H1 (cell line): ENCODE measurements around the gene AVP. TPM values are rescaled to one million over a fixed set of nuclear protein-coding genes. Genes with fewer than 3 reads are reported as not detected.

Source experiments
- CTCF ChIA-PET: fragments of 300-600 bp; sonication (Branson Sonifier 250); formaldehyde crosslinking; loops from one replicate; lab custom pipeline; 2021; ENCODE audit not compliant: partially characterized antibody; lab: Charles Lee
- POLR2A ChIA-PET: fragments of 300-600 bp; sonication (Branson Sonifier 250); formaldehyde crosslinking; loops from one replicate; lab custom pipeline; 2021; ENCODE audit warnings: inconsistent platforms; ENCODE audit not compliant: partially characterized antibody; lab: Charles Lee
- DNase-seq, 2 experiments: peaks; one replicate each; pipeline versions ENCODE4 v3.0.0 to v3.0.0-alpha.2; 2010 to 2022; ENCODE audit warnings: low spot score in 2 of 2, low read depth in 1 of 2, mixed read lengths in 1 of 2
- FAIRE-seq: peaks from 2 replicates; lab custom pipeline; 2011; peaks lifted over from hg19 to GRCh38; lab: Jason Lieb, UNC
- H2AFZ ChIP-seq: 2 replicates; pipeline ENCODE4 v1.8.1; 2012; ENCODE audit warnings: low read length, inconsistent platforms
- H2AK5ac ChIP-seq: 2 replicates; pipeline ENCODE4 v1.6.1; 2013; ENCODE audit warnings: low read depth, low read length
- H2BK120ac ChIP-seq: replicated peaks from 2 replicates; pipeline ENCODE3; 2013; ENCODE audit warnings: low read depth, low read length, inconsistent platforms
- H2BK12ac ChIP-seq: 2 replicates; pipeline ENCODE4 v1.6.1; 2013; ENCODE audit warnings: low read depth, low read length
- H2BK15ac ChIP-seq: 2 replicates; pipeline ENCODE4 v1.6.1; 2013; ENCODE audit warnings: low read length
- H2BK20ac ChIP-seq: 2 replicates; pipeline ENCODE4 v1.6.1; 2013; ENCODE audit warnings: low read length
- H2BK5ac ChIP-seq: 2 replicates; pipeline ENCODE4 v1.6.1; 2013; ENCODE audit warnings: low read depth, low read length
- H3K14ac ChIP-seq: 2 replicates; pipeline ENCODE4 v1.6.1; 2013; ENCODE audit warnings: inconsistent platforms; ENCODE audit not compliant: insufficient read length
- H3K18ac ChIP-seq: 2 replicates; pipeline ENCODE4 v1.6.1; 2013; ENCODE audit warnings: low read length; ENCODE audit errors: extremely low read depth
- H3K23ac ChIP-seq: 2 replicates; pipeline ENCODE4 v1.6.1; 2013; ENCODE audit warnings: inconsistent platforms; ENCODE audit not compliant: insufficient read length
- H3K23me2 ChIP-seq: 2 replicates; pipeline ENCODE4 v1.6.1; 2013; ENCODE audit warnings: low read depth, low read length
- H3K27ac ChIP-seq: 2 replicates; pipeline ENCODE4 v1.6.1; 2011; ENCODE audit warnings: low read depth, low read length, inconsistent platforms
- H3K27me3 ChIP-seq, 4 experiments: replicated peaks in 1 of 4; 1 replicate in 1 of 4; 2 replicates in 3 of 4; pipeline versions ENCODE4 v1.6.1 to v1.8.1; 2011 to 2013; ENCODE audit warnings: low read length in 3 of 4, mild to moderate bottlenecking in 3 of 4, inconsistent platforms in 2 of 4, mixed read lengths in 2 of 4, moderate library complexity in 1 of 4; ENCODE audit not compliant: control insufficient read depth in 3 of 4, insufficient read depth in 3 of 4; ENCODE audit errors: extremely low read depth in 1 of 4
- H3K36me3 ChIP-seq, 4 experiments: 2 replicates each; pipeline versions ENCODE4 v1.6.1 to v1.8.1; 2011 to 2013; ENCODE audit warnings: mild to moderate bottlenecking in 4 of 4, low read length in 3 of 4, moderate library complexity in 2 of 4, control low read depth in 1 of 4, inconsistent platforms in 1 of 4; ENCODE audit not compliant: insufficient read depth in 4 of 4, control insufficient read depth in 2 of 4
- H3K4ac ChIP-seq: replicated peaks from 2 replicates; pipeline ENCODE3; 2013; ENCODE audit warnings: low read length, low read depth, mixed read lengths, inconsistent platforms; ENCODE audit not compliant: insufficient read length
- H3K4me1 ChIP-seq, 4 experiments: replicated peaks in 1 of 4; 1 replicate in 1 of 4; 2 replicates in 3 of 4; pipeline versions ENCODE4 v1.6.1 to v1.8.1; 2011 to 2013; ENCODE audit warnings: low read length in 3 of 4, inconsistent platforms in 2 of 4, mixed read lengths in 1 of 4; ENCODE audit not compliant: insufficient read depth in 4 of 4, control insufficient read depth in 3 of 4
- H3K4me2 ChIP-seq, 2 experiments: 2 replicates each; pipeline versions ENCODE4 v1.6.1 to v1.8.1; 2011 to 2013; ENCODE audit warnings: low read depth in 2 of 2, low read length in 2 of 2, control low read depth in 1 of 2, inconsistent platforms in 1 of 2, mild to moderate bottlenecking in 1 of 2; ENCODE audit not compliant: insufficient read depth in 1 of 2
- H3K4me3 ChIP-seq, 4 experiments: fragments of 200-600, 300-600 bp in 1 of 4; sonication (generic), shearing (Covaris generic), sonication (Bioruptor Twin) in 1 of 4; 2 replicates each; pipeline versions ENCODE4 v1.5.1 to v1.8.1; 2011 to 2016; ENCODE audit warnings: low read length in 4 of 4, low read depth in 3 of 4, control low read depth in 2 of 4, inconsistent platforms in 2 of 4, mild to moderate bottlenecking in 2 of 4, mixed read lengths in 1 of 4, moderate library complexity in 1 of 4; ENCODE audit not compliant: insufficient read depth in 2 of 4; ENCODE audit errors: extremely low read depth in 1 of 4
- H3K56ac ChIP-seq: replicated peaks from 2 replicates; pipeline ENCODE3; 2013; ENCODE audit warnings: low read depth, mild to moderate bottlenecking, mixed read lengths, low read length, inconsistent platforms; ENCODE audit not compliant: insufficient read length
- H3K79me1 ChIP-seq: 2 replicates; pipeline ENCODE4 v1.6.1; 2013; ENCODE audit warnings: low read depth, low read length, control low read depth
- H3K79me2 ChIP-seq, 2 experiments: 2 replicates each; pipeline versions ENCODE4 v1.6.1 to v1.8.1; 2012 to 2013; ENCODE audit warnings: low read length in 2 of 2, mild to moderate bottlenecking in 2 of 2, inconsistent platforms in 1 of 2; ENCODE audit not compliant: insufficient read depth in 2 of 2, control insufficient read depth in 1 of 2
- H3K9ac ChIP-seq, 4 experiments: replicated peaks in 1 of 4; 1 replicate in 1 of 4; 2 replicates in 3 of 4; pipeline versions ENCODE4 v1.6.1 to v1.8.1; 2011 to 2013; ENCODE audit warnings: low read depth in 3 of 4, low read length in 3 of 4, control low read depth in 2 of 4, mild to moderate bottlenecking in 2 of 4, moderate library complexity in 2 of 4, inconsistent platforms in 1 of 4; ENCODE audit errors: extremely low read depth in 1 of 4
- H3K9me3 ChIP-seq, 2 experiments: 2 replicates each; pipeline versions ENCODE4 v1.6.1 to v1.8.1; 2012 to 2013; ENCODE audit warnings: mild to moderate bottlenecking in 2 of 2, moderate library complexity in 2 of 2, control low read depth in 1 of 2, inconsistent platforms in 1 of 2, low read depth in 1 of 2, low read length in 1 of 2, mixed read lengths in 1 of 2; ENCODE audit not compliant: insufficient read depth in 2 of 2
- H4K20me1 ChIP-seq, 2 experiments: replicated peaks in 1 of 2; 2 replicates each; pipeline versions ENCODE3 to v1.8.1; 2011 to 2013; ENCODE audit warnings: inconsistent platforms in 2 of 2, low read length in 2 of 2, mild to moderate bottlenecking in 1 of 2; ENCODE audit not compliant: insufficient read depth in 2 of 2, control insufficient read depth in 1 of 2
- H4K5ac ChIP-seq: 2 replicates; pipeline ENCODE4 v1.6.1; 2013; ENCODE audit warnings: low read length, low read depth, mixed read lengths, inconsistent platforms; ENCODE audit not compliant: insufficient read length
- H4K8ac ChIP-seq: 2 replicates; pipeline ENCODE4 v1.8.0; 2013; ENCODE audit warnings: mild to moderate bottlenecking, moderate library complexity, low read length, inconsistent platforms; ENCODE audit not compliant: insufficient read depth; ENCODE audit errors: extremely low read depth
- H4K91ac ChIP-seq: replicated peaks from 2 replicates; pipeline ENCODE3; 2013; ENCODE audit warnings: low read length, mixed read lengths, inconsistent platforms; ENCODE audit not compliant: insufficient read length
- KDM5A ChIP-seq: fragments of 200-600 bp; IDR thresholded peaks from 2 replicates; pipeline ENCODE4 v1.7.1; 2012; ENCODE audit warnings: mild to moderate bottlenecking, low read length, inconsistent platforms, mixed read lengths
- NRF1 ChIP-seq: IDR thresholded peaks from 2 replicates; pipeline ENCODE4 v1.6.1; 2011; ENCODE audit warnings: mild to moderate bottlenecking, low read depth, low read length, improper control_type of control experiment
- YY1 ChIP-seq: IDR thresholded peaks from 2 replicates; pipeline ENCODE4 v1.6.1; 2011; ENCODE audit warnings: low read depth, mild to moderate bottlenecking, low read length
- WGBS, 2 experiments: shearing (Covaris generic) in 1 of 2; methylation state at CpG; one replicate each; pipeline versions ENCODE4 v1.1.6 to v1.1.7; 2013 to 2015; ENCODE audit warnings: low lambda C conversion rate in 2 of 2, mixed read lengths in 2 of 2, inconsistent platforms in 1 of 2, low coverage in 1 of 2, missing lambda C conversion rate in 1 of 2; ENCODE audit not compliant: insufficient replicate concordance in 2 of 2, insufficient coverage in 1 of 2, insufficient read length in 1 of 2; ENCODE audit errors: extremely low coverage in 1 of 2, missing lambda C conversion rate in 1 of 2; 5-methylcytosine and 5-hydroxymethylcytosine counted together
- polyA plus RNA-seq, 7 experiments: library from polyadenylated mRNA; depleted of rRNA in 3 of 7; stranded (reverse) in 5 of 7; unstranded in 2 of 7; fragments of >200 nt in 5 of 7; fragments of 200-250 nt in 2 of 7; gene quantifications; 1 replicate in 5 of 7; 2 replicates in 1 of 7; 4 replicates in 1 of 7; pipeline versions ENCODE4 v1.2.1 to v1.2.3, GENCODE V29; 2011 to 2013; ENCODE audit warnings: missing spikeins in 2 of 7, mixed read lengths in 2 of 7
- total RNA-seq: library from RNA; stranded (reverse); fragmentation: NEBNext Ultra II Directional; extraction: Animal tissue kit (Norgen Biotek cat#: 25700); gene quantifications from 2 replicates; pipeline ENCODE4 v1.2.1, GENCODE V29; 2021

Gene AVP
- total and polyA plus RNA-seq, 2 of the 8 experiments (the other 6 are each of a cell fraction or from before 2014, with no cell fraction given): 0.18 TPM; not detected in 1

DNA sequence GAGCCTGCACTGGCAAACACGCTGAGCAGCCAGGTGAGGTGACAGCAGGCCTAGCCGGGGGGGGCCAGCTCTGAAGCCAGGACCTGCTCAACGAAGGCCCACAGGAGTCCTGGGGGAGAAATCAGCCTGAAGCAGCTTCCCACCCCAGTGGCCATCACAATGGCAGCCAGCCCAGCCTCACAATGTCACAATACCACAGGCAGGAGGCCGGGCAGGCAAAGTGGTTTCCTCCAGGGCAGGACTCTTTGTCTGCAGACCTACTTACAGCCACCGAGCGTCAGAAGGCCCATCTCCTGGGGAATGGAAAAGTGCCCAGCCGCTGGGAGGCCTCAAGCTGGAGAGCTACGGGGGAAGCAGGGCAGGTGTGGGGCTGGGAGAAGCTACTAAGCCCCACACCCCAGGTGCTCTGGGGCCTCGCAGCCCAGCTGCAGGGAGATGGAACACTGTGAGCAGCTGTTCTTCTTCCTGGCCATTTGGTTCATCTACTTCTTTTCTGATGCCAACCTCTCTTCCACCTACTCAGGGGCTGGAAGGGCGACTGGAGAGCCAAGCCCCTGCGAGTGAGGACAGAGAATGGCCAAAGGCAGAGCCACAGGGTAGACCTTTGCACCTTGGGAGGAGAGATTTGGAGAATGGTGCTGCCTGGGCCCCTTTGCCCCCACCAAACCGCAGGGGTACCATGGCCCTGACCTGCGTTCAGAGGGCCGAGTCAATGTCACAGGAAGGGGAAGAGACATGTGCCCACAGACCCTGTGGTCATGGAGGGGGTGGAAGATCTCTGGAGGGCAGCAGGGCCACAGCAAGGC, 22.3 kb upstream of the AVP start:
- Histone ChIP-seq H3K9ac (no peak overlapping the region), H3K18ac (peak overlapping the region; percentile 19), H3K27me3 (no peaks in the 10 kb centered on the region), H3K27ac (no peak overlapping the region; the same call in 1 of the 2 replicates), H2BK20ac (no peak overlapping the region), H3K79me2 (no peaks in the 10 kb centered on the region), H2BK12ac (0 out of 2 replicates have a peak overlapping the region, but pooled peaks have one; percentile 50), H2AFZ (no peak overlapping the region), H4K8ac (no peak overlapping the region), H4K20me1 (no peaks in the 10 kb centered on the region), H2BK15ac (no peak overlapping the region), H3K4me3 (no peak overlapping the region), H3K14ac (peak overlapping the region; percentile 29), H2BK5ac (peak overlapping the region; percentile 44; the same call in 1 of the 2 replicates), H3K4me1 (peaks cover 0 to 9% (median under 1%) of the 10 kb centered on the region in 4 experiments; a peak in 3 of 7 replicates), H3K4me2 (no peak overlapping the region; a peak in 1 of 4 replicates), H3K23ac (no peak overlapping the region), H3K23me2 (no peaks in the 10 kb centered on the region), H3K79me1 (no peaks in the 10 kb centered on the region), H3K4ac (no peak overlapping the region), H2AK5ac (no peak overlapping the region), H4K91ac (no peak overlapping the region), H3K56ac (no peak overlapping the region), H2BK120ac (no peak overlapping the region), H4K5ac (no peak overlapping the region), H3K36me3 (no peaks in the 10 kb centered on the region), H3K9me3 (no peaks in the 10 kb centered on the region)
- DNase-seq (no peak), FAIRE-seq (no peak)
- ChIA-PET POLR2A (interaction anchor here (0.9 to 1.5 kb wide), 3 partner anchors 13 to 34 kb away, joined by 3 to 5 read pairs (median 3); no protein-coding TSS in a partner anchor), CTCF (interaction anchor here (4.9 to 5.0 kb wide), 2 partner anchors 8 to 13 kb away, joined by 48 to 60 read pairs; no protein-coding TSS in a partner anchor)
- TF ChIP-seq NRF1: no peak
- TF ChIP-seq KDM5A: no peak
- 0 out of 2 replicates have a peak, but pooled peaks have one; percentile 16 for TF ChIP-seq YY1
- 82% methylated on average over 14 of the region's 14 CpGs; no CpG with 5 or more reads in 1 of the 2 experiments for WGBS, 2 experiments
